ENCODE measurements around the gene RCL1.

DNA sequence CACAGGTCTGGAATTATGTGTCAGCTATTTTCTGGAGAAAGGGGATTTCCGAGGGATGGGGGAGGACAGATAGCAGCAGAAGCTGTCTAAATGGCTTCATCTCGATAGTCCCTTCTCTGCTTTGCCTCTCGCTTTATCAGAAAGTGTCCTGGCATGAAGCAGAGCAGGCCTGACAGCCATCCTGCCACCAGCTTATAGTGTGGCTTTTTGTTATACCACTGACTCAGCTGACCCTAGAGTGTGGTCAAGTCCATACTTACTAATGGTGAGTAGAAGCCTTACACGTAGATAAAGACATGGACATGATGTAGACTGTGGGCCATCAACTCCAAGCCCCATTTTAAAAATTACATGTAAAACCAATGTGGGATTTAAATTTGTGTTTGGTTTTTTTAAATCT lies 50.0 kb downstream of the RCL1 start:
- TF ChIP-seq CTCF (IDR thresholded peaks at IDR 0.05; ENCODE audit: borderline replicate concordance, extremely low read depth, low read length, poor library complexity, severe bottlenecking) (no peak), EZH2 (IDR thresholded peaks at IDR 0.05; ENCODE audit: borderline replicate concordance, low read depth, low read length, severe bottlenecking) (no peak)

Data from DND-41 (cell line).